Measurements from ENCODE around the gene PAM. TPM values are rescaled to one million over a fixed set of nuclear protein-coding genes. Genes with fewer than 3 reads are reported as not detected.
A peak's percentile ranks its signal among the peaks of the same experiment; 100 is the strongest.

PAM gene
- total RNA-seq, result 10 to 100 TPM; 15.0 to 15.9 TPM

DNA sequence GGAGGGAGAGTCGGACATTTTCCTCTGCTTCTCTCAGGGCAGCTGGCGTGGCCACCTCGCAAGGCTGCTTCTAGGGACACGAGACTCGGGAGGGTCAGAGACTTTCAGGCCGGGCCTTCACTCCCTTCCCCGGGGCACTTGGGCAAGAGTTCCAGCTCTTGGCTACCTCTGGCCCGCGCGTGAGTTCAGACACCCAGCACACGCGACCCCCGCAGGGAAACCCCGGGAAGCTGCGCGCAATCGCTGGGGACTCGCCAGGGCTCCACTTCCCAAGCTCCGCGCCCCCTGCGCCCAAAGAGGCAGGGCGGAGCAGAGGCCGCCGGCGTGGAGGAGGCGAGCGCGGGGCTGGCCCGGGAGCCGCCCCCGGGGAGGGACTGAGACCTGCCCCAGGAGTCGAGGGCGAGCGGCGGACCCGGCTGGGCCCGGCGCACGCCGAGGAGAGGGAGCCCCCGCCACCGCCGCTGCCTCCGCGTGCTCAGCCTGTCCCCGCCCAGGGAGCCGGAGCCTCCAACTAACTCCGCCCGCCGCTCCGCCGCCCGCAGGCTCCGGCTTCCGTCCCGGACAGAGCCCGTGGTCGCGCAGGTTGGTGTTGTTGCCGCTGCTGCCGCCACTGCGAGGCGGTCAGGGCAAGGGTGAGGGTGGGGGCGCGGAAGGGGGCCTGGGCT lies at the start of gene PAM:
PAM (plus strand) TSS at position 539 of the 665 bp plus-strand sequence. CDS start 110,891 bp downstream, outside the sequence.
- Mint-ChIP-seq H3K9me3 (peaks cover 3% of the 10 kb centered on the region), H3K27ac (peak within 1 kb of the TSS; percentile 88), H3K36me3 (ENCODE audit: low read depth) (no peaks in the 10 kb centered on the region), H3K4me3 (peak within 1 kb of the TSS; percentile 85), H3K4me1 (peaks cover 34% of the 10 kb centered on the region), H3K27me3 (peaks cover 21% of the 10 kb centered on the region)
- POLR2A ChIA-PET, result no interaction called here
- CTCF ChIA-PET, result no interaction called here
- DNase-seq, result peak; percentile 74

DNA sequence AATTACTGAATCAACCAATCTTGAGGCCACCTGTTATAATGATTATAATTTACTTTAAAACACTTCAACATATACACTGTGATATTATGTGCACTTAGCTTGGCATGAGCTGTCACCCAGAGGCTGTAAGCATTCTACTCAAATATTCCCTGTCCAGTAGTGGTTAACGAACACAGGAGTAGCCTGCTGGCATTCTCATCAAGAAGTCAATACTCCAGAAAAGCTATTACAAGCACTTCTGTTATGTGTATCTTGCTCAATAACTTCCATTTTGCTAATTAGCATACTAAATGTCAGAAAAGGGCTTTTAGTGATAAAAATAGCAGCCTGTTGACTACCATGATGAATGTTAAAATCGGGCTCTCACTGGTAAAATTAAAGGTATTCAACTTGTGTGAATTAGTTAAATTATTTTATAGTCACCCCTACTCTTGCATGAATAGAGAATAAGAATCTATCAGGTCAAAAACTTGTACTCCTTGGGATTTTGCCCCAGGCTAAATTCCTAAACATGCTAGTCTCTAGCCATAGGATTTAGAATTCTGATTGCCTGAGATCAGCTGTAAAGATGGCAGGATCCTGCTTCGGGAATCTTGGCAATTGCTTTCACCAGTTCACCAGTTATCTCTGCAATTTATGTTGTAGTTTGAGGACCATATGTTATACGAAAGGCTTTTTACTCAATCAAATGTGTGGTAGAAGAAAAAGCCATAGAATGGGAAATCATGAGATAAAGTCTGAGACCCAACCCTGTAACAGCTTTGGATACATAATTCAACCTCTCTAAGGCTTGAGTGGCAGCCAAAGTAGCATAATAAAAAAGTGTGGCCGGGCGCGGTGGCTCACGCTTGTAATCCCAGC lies 43.4 kb upstream of the PAM start:
- CTCF ChIA-PET, result no interaction called here
- peaks cover 17% of the 10 kb centered on the region for H3K27me3 Mint-ChIP-seq
- H3K4me3 Mint-ChIP-seq, result no peak overlapping the region
- H3K4me1 Mint-ChIP-seq, result no peaks in the 10 kb centered on the region
- POLR2A ChIA-PET, result no interaction called here
- H3K9me3 Mint-ChIP-seq, result peaks cover 2% of the 10 kb centered on the region
- H3K27ac Mint-ChIP-seq, result no peak overlapping the region
- no peak for DNase-seq
- H3K36me3 Mint-ChIP-seq (ENCODE audit: low read depth), result no peaks in the 10 kb centered on the region

DNA sequence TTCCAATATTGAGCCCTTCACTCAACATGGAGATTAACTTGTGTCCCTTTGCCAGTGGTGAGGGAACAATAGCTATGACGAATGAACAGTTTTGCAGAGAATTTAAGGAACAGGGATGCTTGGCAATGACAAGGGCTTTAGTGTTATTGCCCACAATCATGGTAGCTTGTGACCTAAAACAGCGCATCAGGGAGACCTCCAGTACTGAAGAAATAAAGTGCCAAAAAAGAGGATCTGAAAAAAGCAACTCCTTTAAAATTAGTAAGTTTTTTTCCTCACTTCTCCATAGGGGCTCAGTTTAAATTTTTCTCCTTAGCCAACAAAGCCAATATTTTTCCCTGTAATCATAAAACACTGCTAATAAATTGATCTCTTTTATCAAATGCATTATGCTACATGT lies 41.8 kb upstream of the PAM start:
- POLR2A ChIA-PET, result no interaction called here
- H3K4me1 Mint-ChIP-seq, result no peaks in the 10 kb centered on the region

DNA sequence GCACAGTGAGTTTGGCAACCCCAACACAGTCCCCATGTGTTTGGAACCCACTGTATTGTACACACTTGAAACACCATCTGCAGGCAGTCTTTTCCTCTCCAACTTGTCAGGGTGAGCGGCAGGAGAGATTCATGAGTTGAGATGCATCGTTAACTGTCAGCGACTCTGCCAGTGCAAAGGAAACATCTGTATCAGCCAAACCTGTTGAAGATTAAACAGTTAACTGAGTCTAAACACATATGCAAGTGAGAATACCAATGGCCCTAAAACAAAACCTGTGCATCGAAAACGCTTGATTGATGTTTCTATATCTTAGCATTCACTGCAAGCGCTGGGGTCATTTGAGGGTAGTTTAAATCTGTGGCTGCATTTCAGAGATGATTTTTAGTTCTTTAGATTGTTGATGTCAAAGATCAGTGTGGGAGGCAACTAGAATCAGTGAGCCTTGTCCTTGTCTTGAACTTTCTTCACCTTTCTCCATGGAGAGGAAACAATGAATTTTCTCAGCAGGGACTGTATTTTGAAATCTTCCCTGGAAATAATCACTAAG lies 41.3 kb upstream of the PAM start:
- DNase-seq, result no peak
- CTCF ChIA-PET, result no interaction called here
- Mint-ChIP-seq H3K4me3 (no peak overlapping the region), H3K27me3 (peaks cover 17% of the 10 kb centered on the region), H3K36me3 (ENCODE audit: low read depth) (no peaks in the 10 kb centered on the region), H3K27ac (no peak overlapping the region), H3K9me3 (peaks cover 2% of the 10 kb centered on the region), H3K4me1 (no peaks in the 10 kb centered on the region)
- POLR2A ChIA-PET, result no interaction called here

More for the DNA sequence above, 41.8 kb upstream of the PAM start:
- DNase-seq, result no peak
- CTCF ChIA-PET, result no interaction called here
- Mint-ChIP-seq H3K9me3 (peaks cover 2% of the 10 kb centered on the region), H3K27me3 (peaks cover 17% of the 10 kb centered on the region), H3K4me3 (no peak overlapping the region), H3K27ac (no peak overlapping the region), H3K36me3 (ENCODE audit: low read depth) (no peaks in the 10 kb centered on the region)

DNA sequence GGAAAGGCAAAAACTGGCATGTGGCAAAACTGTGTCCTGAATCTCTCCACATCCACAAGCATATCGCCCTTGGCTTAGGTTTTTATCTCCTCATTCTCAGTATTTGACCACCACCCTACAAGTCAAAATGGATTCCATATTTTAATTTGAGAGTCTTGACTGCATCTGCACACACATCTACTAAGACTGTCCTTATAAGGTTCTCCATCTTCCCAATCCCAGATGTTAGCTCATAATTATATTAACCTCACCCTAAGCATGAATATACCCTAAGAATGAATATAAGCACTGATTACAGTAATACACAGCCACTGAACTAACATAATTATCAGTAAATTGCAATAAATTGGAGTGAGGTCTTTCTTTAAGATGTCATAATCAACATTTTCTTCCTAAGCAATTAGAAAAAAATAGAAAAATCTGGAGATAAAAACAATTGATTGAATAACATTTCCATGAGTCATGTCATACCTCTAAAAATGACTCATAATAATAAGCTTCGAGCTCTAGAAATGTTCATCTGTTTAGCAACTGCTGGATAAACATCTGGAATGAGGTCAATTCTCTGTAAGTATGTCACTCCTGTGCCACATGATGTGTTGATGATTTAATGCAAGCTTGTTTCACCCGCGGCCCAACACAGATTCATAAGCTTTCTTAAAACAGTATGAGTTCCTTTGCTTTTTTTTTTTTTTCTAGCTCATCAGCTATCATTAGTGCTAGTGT lies 39.9 kb upstream of the PAM start:
- H3K27ac Mint-ChIP-seq, result no peak overlapping the region
- no peak for DNase-seq
- no peak overlapping the region for H3K4me3 Mint-ChIP-seq
- no peaks in the 10 kb centered on the region for H3K36me3 Mint-ChIP-seq (ENCODE audit: low read depth)
- H3K9me3 Mint-ChIP-seq, result peaks cover 2% of the 10 kb centered on the region
- peaks cover 13% of the 10 kb centered on the region for H3K27me3 Mint-ChIP-seq
- ChIA-PET CTCF (no interaction called here), POLR2A (no interaction called here)
- H3K4me1 Mint-ChIP-seq, result no peaks in the 10 kb centered on the region

- DNase-seq, result no peak
- POLR2A ChIA-PET, result no interaction called here
- peaks cover 15% of the 10 kb centered on the region for H3K27me3 Mint-ChIP-seq
- no peaks in the 10 kb centered on the region for H3K9me3 Mint-ChIP-seq
- CTCF ChIA-PET, result no interaction called here
- no peak overlapping the region for H3K27ac Mint-ChIP-seq
- no peak overlapping the region for H3K4me3 Mint-ChIP-seq
- no peaks in the 10 kb centered on the region for H3K4me1 Mint-ChIP-seq
- H3K36me3 Mint-ChIP-seq (ENCODE audit: low read depth), result no peaks in the 10 kb centered on the region
These were observed 39.1 kb upstream of the PAM start for GRCh38 chr5:102716017-102716416.

DNA sequence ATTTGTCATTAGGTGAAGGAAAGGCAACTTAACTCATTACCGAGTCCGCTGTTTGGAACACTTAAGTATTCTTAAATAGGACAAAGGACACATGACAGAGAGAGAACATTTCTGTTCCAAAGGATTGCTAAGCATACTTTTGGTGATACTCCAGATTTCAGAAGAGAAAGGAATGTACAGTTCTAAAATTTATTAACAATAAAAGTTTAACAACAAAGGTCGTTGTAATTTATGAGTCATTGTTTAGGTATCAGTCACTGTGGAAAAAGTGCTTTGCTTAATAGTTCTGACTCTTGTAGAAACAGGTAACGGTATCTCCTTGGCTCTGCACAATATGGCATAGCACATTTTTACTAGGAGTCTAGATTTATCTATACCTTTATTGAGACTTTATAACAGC lies 36.3 kb upstream of the PAM start:
- no peak for DNase-seq
- Mint-ChIP-seq H3K36me3 (ENCODE audit: low read depth) (no peaks in the 10 kb centered on the region), H3K4me1 (no peaks in the 10 kb centered on the region), H3K27ac (no peak overlapping the region), H3K27me3 (peaks cover 26% of the 10 kb centered on the region), H3K4me3 (no peak overlapping the region), H3K9me3 (peaks cover 6% of the 10 kb centered on the region)
- ChIA-PET CTCF (no interaction called here), POLR2A (interaction anchor here (0.6 kb wide), 1 partner anchor 468 kb away, joined by 3 read pairs; no protein-coding TSS in a partner anchor)

- peaks cover 6% of the 10 kb centered on the region for H3K9me3 Mint-ChIP-seq
- POLR2A ChIA-PET, result no interaction called here
- no peak overlapping the region for H3K27ac Mint-ChIP-seq
- H3K4me1 Mint-ChIP-seq, result no peaks in the 10 kb centered on the region
- no peak for DNase-seq
- CTCF ChIA-PET, result no interaction called here
- no peaks in the 10 kb centered on the region for H3K36me3 Mint-ChIP-seq (ENCODE audit: low read depth)
- H3K27me3 Mint-ChIP-seq, result peaks cover 21% of the 10 kb centered on the region
- H3K4me3 Mint-ChIP-seq, result no peak overlapping the region
These were observed 35.2 kb upstream of the PAM start for GRCh38 chr5:102719886-102720285.

- H3K27me3 Mint-ChIP-seq, result peaks cover 18% of the 10 kb centered on the region
- H3K4me3 Mint-ChIP-seq, result no peak overlapping the region
- no peak overlapping the region for H3K27ac Mint-ChIP-seq
- DNase-seq, result no peak
- POLR2A ChIA-PET, result no interaction called here
- peaks cover 6% of the 10 kb centered on the region for H3K9me3 Mint-ChIP-seq
- H3K4me1 Mint-ChIP-seq, result no peaks in the 10 kb centered on the region
- CTCF ChIA-PET, result no interaction called here
- no peaks in the 10 kb centered on the region for H3K36me3 Mint-ChIP-seq (ENCODE audit: low read depth)
These were observed 34.1 kb upstream of the PAM start for GRCh38 chr5:102720969-102721368.

DNA sequence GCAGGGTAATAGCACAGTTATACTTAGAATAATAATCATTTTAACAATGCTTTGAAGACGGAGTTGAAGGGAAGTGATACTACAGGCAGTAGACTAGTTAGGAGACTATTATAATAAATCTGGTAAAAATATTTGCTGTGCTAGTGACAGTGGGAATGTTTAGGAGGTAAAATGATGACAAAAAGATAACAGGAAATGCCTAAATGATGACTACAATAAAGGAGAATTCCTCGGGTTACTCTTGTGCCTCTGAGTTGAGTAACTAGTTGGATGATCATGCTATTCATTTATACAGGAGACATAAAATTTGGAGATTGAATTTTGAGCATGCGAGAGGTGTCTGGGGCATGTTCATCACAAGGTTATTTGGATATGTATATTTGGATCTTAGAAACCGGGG lies 32.2 kb upstream of the PAM start:
- POLR2A ChIA-PET, result no interaction called here
- H3K9me3 Mint-ChIP-seq, result peaks cover 6% of the 10 kb centered on the region
- no peaks in the 10 kb centered on the region for H3K36me3 Mint-ChIP-seq (ENCODE audit: low read depth)
- H3K4me3 Mint-ChIP-seq, result no peak overlapping the region
- H3K27ac Mint-ChIP-seq, result no peak overlapping the region
- H3K27me3 Mint-ChIP-seq, result peaks cover 25% of the 10 kb centered on the region
- DNase-seq, result no peak
- CTCF ChIA-PET, result no interaction called here
- H3K4me1 Mint-ChIP-seq, result no peaks in the 10 kb centered on the region

- no peaks in the 10 kb centered on the region for H3K9me3 Mint-ChIP-seq
- H3K27me3 Mint-ChIP-seq, result peaks cover 16% of the 10 kb centered on the region
- ChIA-PET CTCF (no interaction called here), POLR2A (no interaction called here)
- no peak overlapping the region for H3K27ac Mint-ChIP-seq
- DNase-seq, result no peak
- H3K4me1 Mint-ChIP-seq, result no peaks in the 10 kb centered on the region
- H3K4me3 Mint-ChIP-seq, result no peak overlapping the region
- no peaks in the 10 kb centered on the region for H3K36me3 Mint-ChIP-seq (ENCODE audit: low read depth)
These were observed 23.4 kb upstream of the PAM start for GRCh38 chr5:102731693-102732092.

GRCh38 chr5:102733534-102733933 lies 21.6 kb upstream of the PAM start:
- no peak for DNase-seq
- Mint-ChIP-seq H3K4me1 (no peaks in the 10 kb centered on the region), H3K36me3 (ENCODE audit: low read depth) (no peaks in the 10 kb centered on the region), H3K27me3 (peaks cover 15% of the 10 kb centered on the region), H3K27ac (no peak overlapping the region), H3K9me3 (no peaks in the 10 kb centered on the region), H3K4me3 (no peak overlapping the region)
- ChIA-PET CTCF (no interaction called here), POLR2A (no interaction called here)

DNA sequence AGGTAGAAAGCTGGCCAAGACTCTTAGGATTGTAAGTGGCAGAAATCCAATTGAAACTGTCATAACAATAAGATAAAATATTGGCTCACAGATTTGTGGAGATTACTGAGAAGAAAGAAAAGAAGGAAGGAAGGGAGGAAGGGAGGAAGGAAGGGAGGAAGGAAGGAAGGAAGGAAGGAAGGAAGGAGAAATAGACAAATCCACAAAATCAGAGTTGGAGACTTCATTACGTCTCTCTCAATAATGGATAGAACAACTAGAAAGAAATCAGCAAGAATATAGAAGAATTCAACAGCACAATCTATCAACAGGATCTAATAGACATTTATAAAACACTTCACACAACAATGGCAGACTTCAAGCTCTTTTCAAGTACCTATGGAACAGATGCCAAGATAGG lies 17.9 kb upstream of the PAM start:
- CTCF ChIA-PET, result no interaction called here
- Mint-ChIP-seq H3K9me3 (no peaks in the 10 kb centered on the region), H3K36me3 (ENCODE audit: low read depth) (no peaks in the 10 kb centered on the region), H3K4me1 (no peaks in the 10 kb centered on the region), H3K27me3 (peaks cover 8% of the 10 kb centered on the region), H3K4me3 (no peak overlapping the region), H3K27ac (no peak overlapping the region)
- DNase-seq, result no peak
- POLR2A ChIA-PET, result no interaction called here
